ENCODE results near the gene CUEDC1. TPM values are rescaled to one million over a fixed set of nuclear protein-coding genes. Genes with fewer than 3 reads are reported as not detected.
A peak's percentile ranks its signal among the peaks of the same experiment; 100 is the strongest.

CUEDC1 gene
- total RNA-seq, 1 donor from 2014 or later: 14.5 TPM

DNA sequence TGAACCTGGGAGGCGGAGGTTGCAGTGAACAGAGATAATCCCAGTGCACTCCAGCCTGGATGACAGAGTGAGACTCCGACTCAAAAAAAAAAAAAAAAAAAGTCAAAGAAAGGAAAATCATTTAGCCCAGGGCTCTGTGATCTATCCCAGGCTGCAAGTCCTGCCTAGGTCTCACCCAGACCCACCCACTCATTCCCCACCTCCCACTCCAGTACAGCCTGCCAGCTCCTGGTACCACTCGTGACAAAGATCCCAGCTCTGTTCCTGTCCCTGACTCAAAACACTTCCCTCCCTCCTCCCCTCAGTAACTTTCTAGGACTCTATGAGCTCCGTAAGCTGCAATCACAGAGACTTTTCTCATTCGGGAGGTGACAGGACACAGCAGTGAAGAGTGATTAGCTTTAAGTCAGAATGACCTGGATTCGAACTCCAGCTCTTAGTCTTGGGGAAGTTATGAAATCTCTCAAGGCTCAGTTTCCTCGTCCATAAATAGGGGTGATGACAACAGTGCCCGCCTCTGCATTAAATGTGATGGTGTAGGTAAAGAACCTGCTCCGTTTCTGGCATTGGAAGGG is 77.3 kb downstream of the CUEDC1 start:
- no peak for DNase-seq (ENCODE audit: low read depth)
- TF ChIP-seq, protein P1, sequence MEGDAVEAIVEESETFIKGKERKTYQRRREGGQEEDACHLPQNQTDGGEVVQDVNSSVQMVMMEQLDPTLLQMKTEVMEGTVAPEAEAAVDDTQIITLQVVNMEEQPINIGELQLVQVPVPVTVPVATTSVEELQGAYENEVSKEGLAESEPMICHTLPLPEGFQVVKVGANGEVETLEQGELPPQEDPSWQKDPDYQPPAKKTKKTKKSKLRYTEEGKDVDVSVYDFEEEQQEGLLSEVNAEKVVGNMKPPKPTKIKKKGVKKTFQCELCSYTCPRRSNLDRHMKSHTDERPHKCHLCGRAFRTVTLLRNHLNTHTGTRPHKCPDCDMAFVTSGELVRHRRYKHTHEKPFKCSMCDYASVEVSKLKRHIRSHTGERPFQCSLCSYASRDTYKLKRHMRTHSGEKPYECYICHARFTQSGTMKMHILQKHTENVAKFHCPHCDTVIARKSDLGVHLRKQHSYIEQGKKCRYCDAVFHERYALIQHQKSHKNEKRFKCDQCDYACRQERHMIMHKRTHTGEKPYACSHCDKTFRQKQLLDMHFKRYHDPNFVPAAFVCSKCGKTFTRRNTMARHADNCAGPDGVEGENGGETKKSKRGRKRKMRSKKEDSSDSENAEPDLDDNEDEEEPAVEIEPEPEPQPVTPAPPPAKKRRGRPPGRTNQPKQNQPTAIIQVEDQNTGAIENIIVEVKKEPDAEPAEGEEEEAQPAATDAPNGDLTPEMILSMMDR (conservative IDR thresholded peaks at IDR 0.05; ENCODE audit: low read depth, low read length): no peak

DNA sequence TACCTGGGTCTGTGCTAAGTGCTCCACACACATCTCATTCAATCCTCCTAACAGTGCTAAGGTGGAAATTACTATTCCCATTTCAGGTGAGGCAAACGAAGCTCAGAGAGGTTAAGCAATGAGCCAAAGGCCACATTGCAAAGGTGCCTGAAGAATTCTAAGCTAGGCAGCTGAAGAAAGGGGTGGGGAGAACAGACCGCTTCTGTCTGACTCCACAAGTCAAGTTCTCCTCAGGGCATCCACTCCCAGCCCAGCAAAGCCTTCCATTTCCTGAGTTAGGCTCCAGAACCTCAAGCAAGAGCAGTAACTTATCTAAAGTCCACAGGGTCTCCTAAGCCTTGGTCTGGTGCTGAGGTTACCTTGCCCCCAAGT is 78.4 kb downstream of the CUEDC1 start:
- TF ChIP-seq, protein P1 (conservative IDR thresholded peaks at IDR 0.05; ENCODE audit: low read depth, low read length): no peak
- H3K4me3 ChIP-seq (ENCODE audit: low read depth, low read length): no peak overlapping the region
- DNase-seq (ENCODE audit: low read depth): no peak

More for the DNA sequence above, 77.3 kb downstream of the CUEDC1 start:
- H3K4me3 ChIP-seq (ENCODE audit: low read depth, low read length): no peak overlapping the region

DNA sequence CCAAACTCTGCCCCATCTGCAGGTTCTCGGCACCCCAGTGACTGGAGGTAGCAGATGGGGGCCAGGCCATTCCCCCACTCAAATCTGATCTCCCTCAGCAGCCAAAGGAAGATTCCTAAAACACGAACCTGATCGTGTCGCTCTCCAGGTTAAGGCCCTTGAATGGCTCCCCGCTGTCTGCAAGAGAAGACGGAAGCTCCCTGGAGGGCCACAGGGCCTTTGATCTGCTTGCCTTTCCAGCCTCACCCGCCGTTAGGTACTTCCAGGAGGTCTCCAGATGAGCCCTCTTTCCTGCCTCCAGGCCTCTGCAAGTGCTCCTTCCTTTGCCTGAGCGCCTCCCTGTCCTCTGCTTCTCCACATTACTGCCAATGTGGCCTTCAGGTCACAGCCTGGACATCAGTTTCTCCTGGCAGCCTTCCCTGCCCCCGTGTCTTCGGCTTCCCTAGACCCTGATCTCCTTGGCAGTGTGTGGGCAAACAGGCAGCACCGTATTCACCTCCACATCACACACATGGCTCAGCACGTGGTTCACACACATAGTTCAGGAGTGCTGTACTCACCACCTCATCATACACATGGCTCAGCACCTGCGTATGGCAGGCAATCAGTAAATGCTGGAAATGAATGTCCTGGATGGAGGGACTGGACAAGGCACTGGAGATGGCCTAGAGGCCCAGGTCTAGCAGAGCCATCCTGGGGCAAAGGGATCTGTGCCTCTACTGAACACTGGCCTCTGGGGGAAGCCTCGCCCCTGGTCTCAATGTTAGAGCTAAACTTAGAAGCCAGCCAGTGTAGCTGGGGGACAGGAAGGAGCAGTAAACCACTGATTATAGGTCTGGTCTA is 79.0 kb downstream of the CUEDC1 start:
- no peak overlapping the region for H3K4me3 ChIP-seq (ENCODE audit: low read depth, low read length)
- no peak for DNase-seq (ENCODE audit: low read depth)
- TF ChIP-seq, protein P1 (conservative IDR thresholded peaks at IDR 0.05; ENCODE audit: low read depth, low read length): no peak

GRCh38 chr17:57875290-57876022 is 79.8 kb downstream of the CUEDC1 start:
- no peak overlapping the region for H3K4me3 ChIP-seq (ENCODE audit: low read depth, low read length)

DNA sequence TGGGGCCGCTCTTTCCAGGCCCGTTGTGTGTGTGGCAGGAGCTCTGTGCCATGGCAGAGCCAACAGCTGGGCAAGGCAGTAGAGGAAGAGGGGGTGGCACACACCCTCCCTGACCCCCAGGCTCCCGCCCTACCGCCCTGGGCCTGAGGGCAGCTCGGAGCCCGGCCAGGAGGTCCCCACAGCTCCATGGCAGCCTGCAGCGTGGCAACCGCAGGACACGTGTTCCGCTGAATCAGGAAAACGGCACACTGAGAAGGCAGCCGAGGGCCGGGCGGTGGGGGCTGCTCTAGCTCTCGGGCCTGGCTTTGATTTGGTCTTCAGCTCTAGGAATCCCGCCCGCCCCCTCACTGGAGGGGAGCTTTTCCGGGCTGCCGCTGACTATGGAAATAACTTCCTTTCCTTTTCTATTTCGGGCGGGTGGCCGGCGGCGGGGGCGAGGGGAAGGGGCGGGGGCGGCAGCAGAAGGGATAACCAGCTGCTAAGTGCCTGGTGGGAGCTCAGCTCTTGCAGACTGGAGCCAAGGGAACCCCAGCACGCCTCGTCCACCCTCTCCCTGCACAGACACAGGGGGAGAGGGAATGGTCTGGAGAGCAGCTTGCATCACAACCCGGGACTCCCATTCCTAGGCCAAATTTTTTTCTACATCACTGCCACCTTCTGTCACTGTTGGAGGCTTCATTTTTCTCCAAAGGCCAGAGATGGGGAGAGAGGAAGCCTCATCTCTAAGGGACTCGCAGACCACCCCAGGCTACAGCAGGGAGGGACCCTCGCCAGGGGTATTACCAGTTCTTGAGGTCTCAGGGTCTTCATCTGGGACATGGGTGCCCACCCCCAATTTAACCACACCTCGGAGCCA is 80.5 kb downstream of the CUEDC1 start:
- no peak overlapping the region for H3K4me3 ChIP-seq (ENCODE audit: low read depth, low read length)
- no peak for DNase-seq (ENCODE audit: low read depth)
- TF ChIP-seq, protein P1 (conservative IDR thresholded peaks at IDR 0.05; ENCODE audit: low read depth, low read length): no peak

More at GRCh38 chr17:57875290-57876022, 79.8 kb downstream of the CUEDC1 start:
- TF ChIP-seq, protein P1 (conservative IDR thresholded peaks at IDR 0.05; ENCODE audit: low read depth, low read length): peak; percentile 71
- DNase-seq (ENCODE audit: low read depth): peak; percentile 75

- no peak overlapping the region for H3K4me3 ChIP-seq (ENCODE audit: low read depth, low read length)
- TF ChIP-seq, protein P1 (conservative IDR thresholded peaks at IDR 0.05; ENCODE audit: low read depth, low read length): no peak
- no peak for DNase-seq (ENCODE audit: low read depth)
Measured at GRCh38 chr17:57874058-57874419, 81.2 kb downstream of the CUEDC1 start.
